Keratinocyte (primary cell): Measurements from ENCODE around the gene PRKAA1.
"Not testable (repeated sequence)": the region's sequence is repeated elsewhere in the genome, so short reads cannot be mapped to it uniquely, and the experiment has no call there.

Source experiments
- EZH2 ChIP-seq: IDR thresholded peaks from one replicate; pipeline ENCODE4 v1.6.1; 2012; ENCODE audit warnings: inconsistent platforms, mild to moderate bottlenecking, low read length, moderate library complexity
- TF ChIP-seq, protein P1 (sequence below), 3 experiments: IDR thresholded peaks in 1 of 3; conservative IDR thresholded peaks in 1 of 3; optimal IDR thresholded peaks in 1 of 3; 2 replicates in 2 of 3; 3 replicates in 1 of 3; pipeline versions ENCODE3 to v1.5.1; 2011; ENCODE audit warnings: low read length in 3 of 3, mild to moderate bottlenecking in 3 of 3, moderate library complexity in 2 of 3, control low read depth in 1 of 3, inconsistent platforms in 1 of 3; ENCODE audit not compliant: insufficient read depth in 2 of 3; ENCODE audit errors: extremely low read depth in 1 of 3

DNA sequence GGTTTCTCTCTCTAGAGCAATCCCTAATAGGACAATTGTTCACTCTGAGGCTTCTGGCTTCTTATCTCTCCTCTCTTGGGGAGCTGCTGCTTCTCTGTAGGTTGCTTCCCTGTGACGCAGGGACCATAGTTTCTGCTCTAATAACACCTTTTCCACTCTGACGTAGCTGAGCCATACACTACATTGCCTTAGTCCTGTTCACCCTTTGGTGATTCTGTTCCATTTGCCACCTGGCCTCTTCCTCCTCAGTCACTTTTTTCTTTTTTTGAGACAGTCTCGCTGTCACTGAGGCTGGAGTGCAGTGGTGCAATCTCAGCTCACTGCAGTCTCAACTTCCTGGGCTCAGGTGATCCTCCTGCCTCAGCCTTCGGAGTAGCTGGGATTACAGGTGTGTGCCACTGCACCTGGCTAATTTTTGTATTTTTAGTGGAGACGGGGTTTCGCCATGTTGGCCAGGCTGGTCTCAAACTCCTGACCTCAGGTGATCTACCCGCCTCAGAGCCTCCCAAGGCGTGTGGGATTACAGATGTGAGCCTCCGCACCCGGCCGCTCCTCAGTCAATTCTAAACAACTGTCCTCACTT, 27.4 kb upstream of the PRKAA1 start:
- not testable (repeated sequence) for TF ChIP-seq EZH2
- TF ChIP-seq, protein P1, sequence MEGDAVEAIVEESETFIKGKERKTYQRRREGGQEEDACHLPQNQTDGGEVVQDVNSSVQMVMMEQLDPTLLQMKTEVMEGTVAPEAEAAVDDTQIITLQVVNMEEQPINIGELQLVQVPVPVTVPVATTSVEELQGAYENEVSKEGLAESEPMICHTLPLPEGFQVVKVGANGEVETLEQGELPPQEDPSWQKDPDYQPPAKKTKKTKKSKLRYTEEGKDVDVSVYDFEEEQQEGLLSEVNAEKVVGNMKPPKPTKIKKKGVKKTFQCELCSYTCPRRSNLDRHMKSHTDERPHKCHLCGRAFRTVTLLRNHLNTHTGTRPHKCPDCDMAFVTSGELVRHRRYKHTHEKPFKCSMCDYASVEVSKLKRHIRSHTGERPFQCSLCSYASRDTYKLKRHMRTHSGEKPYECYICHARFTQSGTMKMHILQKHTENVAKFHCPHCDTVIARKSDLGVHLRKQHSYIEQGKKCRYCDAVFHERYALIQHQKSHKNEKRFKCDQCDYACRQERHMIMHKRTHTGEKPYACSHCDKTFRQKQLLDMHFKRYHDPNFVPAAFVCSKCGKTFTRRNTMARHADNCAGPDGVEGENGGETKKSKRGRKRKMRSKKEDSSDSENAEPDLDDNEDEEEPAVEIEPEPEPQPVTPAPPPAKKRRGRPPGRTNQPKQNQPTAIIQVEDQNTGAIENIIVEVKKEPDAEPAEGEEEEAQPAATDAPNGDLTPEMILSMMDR (optimal IDR thresholded peaks at IDR 0.05 in 1 of 3, IDR thresholded peaks at IDR 0.05 in 1 of 3, conservative IDR thresholded peaks at IDR 0.05 in 1 of 3; ENCODE audit: extremely low read depth in 1 of 3, insufficient read depth in 2 of 3, low read length in 3 of 3), result not testable (repeated sequence)
